GM19397 (cell line): ENCODE results near the gene KATNIP.
A peak's percentile ranks its signal among the peaks of the same experiment; 100 is the strongest.
"Not testable (repeated sequence)": the region's sequence is repeated elsewhere in the genome, so short reads cannot be mapped to it uniquely, and the experiment has no call there.

Source experiments
- ATAC-seq: cut with Tn5 transposase; IDR thresholded peaks from one replicate; pipeline ENCODE4 v1.9.1; 2021; ENCODE audit warnings: mild to moderate bottlenecking, moderate library complexity; ENCODE audit not compliant: unreplicated experiment

The KATNIP gene

DNA sequence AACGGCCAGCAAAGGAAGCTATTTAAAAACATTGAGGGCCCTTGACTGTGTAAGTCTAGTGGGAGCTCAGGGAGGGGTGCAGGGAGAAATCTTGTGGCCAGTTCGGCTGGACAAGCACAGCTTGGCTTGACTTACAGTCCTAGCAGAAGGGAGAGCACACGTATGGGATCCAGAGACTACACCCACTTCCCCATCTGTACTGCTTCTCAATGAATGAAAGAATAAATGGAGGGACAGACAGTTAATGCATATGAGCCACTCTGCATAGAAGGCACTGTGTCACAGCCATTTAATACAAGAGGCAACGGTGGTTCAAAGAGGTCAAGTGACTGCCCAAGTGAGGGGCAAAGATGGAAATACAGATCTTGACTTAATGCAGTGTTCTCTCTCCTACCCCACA lies 15.7 kb upstream of the KATNIP start:
- no peak for ATAC-seq

DNA sequence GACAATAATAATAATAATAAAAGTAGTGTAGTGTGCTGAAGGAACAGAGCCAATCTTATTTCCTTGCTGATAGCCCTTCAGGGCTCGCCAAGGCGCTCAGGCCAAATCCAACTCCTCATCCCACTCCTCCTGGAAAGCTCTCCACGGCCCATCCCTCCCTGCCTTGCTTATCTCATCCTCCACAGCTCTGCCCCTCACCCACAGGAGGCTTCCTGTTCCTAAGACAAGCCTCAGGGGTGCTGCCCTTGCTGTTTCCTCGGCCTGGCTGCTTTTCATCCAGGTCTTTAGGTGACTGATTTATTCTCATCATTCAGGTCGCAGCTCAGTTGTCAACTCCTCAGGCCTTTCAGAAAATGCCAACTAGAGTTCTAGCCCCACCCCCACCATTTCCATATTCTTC lies 11.4 kb upstream of the KATNIP start:
- no peak for ATAC-seq

DNA sequence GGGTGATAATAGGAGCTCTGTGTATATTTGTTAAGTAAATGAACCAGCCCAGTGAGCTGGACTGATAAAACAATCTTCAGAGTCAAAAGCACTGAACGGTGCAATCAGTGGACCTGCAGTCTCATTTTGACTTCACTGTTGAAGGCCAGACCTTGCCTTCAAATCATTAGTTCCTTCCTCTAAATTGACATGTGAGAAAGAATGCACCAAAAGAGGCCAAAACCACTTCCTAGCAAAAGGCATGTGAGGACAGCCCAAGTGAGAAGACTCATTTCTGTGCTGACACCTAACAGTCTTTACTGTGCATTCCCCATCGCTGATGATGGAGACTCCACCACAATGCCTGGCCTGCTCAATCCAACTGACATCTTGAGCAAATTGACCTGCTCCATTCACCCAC lies 10.8 kb upstream of the KATNIP start:
- ATAC-seq = no peak

DNA sequence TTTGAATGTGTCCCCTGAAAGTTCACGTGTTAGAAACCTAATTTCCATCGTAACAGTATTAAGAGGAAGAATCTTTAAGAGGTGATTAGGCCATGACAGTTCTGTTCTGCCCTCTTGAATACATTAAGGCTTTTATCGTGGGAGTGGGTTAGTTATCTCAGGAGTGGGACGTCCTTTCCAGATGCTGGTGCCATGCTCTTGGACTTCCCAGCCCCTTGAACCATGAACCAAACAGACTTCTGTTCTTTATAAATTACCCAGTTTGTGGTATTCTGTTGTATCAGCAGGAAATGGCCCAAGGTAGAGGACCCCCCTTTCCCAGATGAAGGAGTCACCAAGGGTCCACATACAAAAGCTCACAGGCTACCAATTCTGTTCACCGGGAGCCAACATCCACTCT lies 10.3 kb upstream of the KATNIP start:
- ATAC-seq = no peak

DNA sequence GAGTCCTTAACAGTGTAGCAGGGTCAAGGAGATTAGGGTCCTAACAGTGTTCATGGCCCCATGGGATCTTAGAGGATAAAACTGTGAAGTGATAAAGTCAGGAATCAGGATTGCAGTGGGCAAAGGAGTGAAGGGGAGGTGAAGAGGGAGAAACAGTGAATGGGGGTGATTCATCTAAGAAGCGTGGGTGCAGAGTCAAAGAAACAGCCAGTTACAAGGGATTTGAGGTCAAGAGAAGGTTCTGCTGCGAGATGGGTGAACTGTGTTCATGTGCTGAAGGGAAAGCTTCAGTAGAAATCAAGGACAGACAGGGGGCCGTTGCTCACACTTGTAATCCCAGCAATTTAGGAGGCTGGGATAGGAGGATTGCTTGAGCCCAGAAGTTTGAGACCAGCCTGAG lies 6.1 kb upstream of the KATNIP start:
- no peak for ATAC-seq

DNA sequence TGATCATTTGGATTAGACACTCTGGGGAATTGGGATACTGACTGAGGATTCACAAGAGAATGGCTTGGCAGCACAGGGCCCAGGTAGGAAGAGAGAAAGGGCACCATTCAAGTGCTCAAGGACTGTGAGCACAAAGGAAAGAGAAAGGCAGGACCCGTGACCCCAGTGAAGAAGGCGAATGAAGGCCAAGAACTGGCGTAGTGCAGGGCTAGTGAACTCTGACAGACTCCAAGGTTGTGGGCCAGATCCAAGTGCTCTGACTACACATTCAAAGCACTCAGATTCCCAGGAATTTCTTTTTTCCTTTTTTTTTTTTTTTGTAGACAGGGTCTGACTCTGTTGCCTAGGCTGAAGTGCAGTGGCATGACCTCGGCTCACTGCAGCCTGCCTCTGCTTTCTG lies 5.3 kb upstream of the KATNIP start:
- ATAC-seq = no peak

DNA sequence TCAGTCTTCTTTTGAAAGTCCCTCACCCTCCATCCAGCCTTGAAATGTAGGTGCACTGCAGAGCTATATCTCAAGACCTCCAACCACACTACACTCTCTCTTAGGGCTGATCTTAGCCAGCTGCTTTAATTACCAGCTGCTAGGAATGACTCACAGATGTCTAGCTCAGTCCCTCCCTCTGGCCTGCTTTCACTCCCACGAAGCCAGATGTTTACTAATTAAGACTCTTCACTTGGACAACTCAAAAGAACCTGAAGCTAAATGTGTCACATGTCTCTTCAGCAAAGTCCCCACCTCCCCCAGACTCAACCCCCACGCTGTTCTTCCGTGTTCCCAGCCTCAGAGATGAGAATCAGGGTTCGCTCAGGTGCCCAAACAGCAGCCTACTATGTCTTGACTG lies 2.8 kb upstream of the KATNIP start:
- ATAC-seq = no peak

DNA sequence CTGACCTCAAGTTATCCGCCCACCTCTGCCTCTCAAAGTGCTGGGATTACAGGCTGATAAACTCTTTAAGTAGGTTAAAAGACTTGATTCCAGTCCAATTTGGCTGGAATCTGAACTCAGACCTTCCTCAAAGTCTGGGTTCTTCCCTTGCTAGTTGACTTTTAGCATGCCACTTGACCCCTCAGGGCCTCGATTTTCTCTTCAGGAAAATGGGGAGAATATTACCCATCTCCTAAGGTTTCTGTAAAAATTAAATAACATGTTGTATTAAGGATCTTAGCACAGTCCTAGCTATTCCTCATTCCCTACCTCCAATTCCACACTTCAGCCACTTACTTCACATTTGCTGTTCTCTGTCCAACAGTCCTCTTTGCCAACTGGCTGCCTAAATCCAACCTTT lies 2.1 kb upstream of the KATNIP start:
- no peak for ATAC-seq

DNA sequence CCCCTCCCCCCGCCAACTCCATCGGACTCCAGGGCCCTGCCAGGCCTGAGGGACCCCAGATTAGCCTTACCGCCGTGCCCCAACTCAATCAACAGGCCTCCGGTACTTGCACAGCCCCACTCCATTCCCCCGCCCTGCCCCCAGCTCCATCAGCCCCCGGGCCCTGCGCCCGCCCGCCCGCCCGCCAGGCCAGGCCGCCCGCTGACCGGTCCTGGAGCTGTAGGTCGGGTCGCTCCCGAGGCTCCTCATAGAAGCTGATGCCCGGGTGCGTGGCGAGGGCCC lies 539 bp upstream of the KATNIP start:
- peak; percentile 31 for ATAC-seq

DNA sequence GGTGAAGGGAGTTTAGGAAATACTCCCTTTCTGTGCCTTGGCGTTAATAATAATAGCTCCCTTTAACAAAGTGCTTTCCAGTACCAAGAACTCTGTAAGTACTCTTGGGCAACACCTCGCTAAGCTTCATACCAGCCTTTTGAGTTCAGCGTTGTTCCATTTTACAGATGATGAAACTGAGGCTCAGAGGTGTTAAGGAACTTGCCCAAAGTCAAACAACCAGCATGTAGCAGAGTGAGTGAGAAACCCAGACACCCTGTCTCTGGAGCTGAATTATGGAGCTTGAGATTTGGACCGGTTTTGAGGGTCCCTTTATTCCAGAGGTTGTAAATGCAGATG lies 607 bp downstream of the KATNIP start:
- ATAC-seq = no peak

DNA sequence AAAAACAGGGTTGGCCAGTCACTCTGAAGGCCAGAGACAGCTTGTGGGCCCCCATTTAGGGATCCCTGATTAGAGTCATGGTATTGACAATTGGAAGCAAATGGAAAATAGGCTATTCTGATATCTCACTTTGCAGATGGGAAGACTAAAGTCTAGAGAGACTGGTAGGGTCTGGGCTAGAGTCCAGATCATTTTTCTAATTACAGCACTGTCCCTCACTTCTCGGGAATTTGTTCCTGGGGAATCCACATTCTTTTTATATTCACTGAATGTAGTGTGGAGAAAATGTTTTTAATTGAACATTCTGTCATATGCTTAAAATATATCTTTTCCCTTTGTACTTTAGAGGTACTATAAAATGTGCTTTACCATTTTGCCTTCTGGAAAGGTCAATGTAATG lies 1.1 kb downstream of the KATNIP start:
- no peak for ATAC-seq

DNA sequence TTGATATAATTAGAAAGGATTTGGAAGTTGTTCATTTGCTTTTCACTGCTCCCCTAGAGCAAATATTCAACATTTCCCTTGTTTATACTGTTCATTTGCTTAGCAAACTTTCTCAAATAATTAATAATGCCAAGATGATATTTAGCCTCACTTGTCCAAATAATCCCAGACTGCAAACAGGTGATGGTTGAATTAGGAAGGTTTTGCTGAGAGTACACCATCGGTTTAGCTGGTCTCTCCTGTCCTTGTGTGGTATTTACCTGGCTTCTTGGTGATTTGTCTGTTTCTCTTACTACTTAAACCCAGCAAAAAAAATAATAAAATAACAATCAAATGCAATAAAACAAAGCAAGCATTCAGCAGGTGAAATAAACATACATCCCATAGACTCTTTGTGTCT lies 6.5 kb downstream of the KATNIP start:
- ATAC-seq = no peak

DNA sequence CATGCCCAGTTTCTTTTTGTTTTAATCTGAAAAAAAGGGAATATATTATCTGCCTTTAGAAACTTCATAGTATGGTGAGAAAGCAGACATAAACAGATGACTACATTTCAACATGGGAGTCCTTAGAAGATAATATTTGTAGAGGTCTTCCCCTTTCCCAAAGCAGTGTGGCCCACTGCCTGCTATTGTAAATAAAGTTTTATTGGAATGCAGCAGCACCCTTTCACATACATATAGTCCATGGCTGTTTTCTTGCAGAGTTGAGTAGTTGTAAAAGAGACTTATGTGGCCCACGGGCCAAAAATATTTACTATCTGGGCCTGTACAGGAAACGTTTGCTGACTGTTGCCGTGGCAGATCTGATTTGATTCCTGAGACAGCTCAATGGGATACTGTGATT lies 8.5 kb downstream of the KATNIP start:
- no peak for ATAC-seq

DNA sequence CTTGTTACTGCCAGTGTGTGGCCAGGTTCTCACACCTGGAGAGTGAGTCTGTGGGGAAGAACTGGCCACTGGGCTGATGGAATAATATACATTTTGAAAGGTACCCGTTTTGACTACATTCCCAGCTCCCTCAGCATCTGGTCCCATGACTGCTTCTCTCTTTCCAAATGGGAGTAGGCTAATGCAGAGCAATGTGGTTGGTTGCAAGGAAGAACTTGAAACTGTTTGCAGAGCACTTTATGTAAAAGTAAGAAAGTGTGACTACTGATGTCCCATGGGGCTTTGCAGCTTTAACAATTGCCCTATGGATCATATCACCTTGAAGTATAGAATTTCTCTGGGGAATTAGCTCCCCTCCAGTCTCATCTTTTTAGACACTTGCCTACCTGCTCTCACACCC lies 9.0 kb downstream of the KATNIP start:
- no peak for ATAC-seq

DNA sequence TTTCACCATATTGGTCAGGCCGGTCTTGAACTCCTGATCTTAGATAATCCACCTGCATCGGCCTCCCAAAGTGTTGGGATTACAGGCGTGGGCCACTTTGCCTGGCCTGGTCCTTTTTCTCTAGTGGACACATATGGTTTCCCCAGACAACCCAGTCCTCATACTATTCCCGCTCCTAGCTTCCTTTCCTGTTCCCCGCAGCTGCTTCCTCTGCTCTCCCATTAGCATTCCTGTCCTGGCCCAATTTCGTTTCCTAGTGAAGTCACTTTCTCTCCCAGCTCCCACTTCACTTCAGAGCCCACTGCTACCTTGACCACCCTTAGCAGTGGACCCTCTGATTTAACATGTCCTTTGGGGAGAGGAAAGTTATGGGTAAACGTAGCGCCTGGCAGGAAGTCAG lies 11.3 kb downstream of the KATNIP start:
- ATAC-seq = no peak

DNA sequence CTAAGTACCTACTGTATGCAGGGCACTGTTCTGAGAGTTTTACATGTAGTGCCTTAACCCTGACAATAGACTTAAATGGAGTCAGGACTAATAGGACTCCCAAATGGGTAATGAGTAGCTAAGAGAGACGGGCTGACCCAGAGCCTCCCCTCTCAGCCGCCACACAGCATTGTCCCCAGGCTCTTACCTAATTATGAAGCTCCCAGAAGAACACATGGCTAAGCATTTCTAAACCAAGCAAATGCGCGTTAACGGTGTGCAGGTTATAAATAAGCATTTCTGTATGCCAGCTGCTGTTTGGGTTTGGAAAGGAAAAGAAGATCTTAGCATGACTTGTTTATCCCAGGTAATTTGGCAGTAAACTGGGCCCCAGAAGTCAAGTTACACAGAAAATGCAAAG lies 14.3 kb downstream of the KATNIP start:
- no peak for ATAC-seq

DNA sequence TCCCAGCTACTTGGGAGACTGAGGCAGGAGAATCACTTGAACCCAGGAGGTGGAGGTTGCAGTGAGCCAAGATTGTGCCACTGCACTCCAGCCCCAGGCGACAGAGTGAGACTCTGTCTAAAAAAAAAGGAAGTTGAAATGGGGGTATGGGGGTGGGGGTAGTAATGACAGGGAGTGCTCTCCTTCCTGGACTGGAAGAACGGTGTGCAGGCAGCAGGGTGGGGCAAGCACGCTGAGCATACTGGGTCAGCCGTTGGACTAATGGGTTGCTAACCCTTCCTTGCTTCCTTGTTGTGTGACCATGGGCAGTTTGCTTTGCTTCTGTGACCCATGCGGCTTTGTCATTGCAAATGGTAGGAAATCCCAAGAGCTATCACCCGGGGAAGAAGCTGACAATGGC lies 16.5 kb downstream of the KATNIP start:
- ATAC-seq = no peak

DNA sequence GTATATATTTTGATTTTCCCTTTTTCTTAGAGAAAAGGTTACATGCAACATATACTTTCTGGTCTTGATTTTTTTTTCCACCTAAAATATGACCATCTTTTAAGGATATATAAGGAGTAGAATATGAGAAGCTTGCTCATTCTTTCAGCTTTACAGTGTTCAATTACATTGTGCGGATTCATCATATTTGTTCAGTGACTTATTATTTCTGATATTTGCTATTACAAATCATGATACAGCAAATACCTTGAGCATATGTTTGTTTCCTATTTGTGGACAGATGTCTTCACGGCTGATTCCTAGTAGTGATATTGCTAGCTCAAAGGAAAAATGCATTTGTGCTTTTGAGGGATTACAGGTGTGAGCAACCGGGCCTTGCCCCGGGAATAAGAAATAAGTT lies 18.1 kb downstream of the KATNIP start:
- ATAC-seq = no peak

DNA sequence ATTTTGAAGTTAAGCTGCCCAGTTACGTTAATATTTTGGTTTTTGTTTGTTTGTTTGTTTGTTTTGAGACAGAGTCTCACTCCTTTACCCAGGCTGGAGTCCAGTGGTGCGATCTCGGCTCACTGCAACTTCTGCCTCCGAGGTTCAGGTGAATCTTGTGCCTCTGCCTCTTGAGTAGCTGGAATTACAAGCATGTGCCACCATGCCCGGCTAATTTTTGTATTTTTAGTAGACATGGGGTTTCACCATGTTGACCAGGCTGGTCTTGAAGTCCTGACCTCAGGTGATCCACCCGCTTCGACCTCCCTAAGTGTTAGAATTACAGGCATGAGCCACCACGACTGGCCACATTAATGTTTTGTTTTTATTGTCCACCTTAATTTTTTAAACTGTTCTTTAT lies 21.0 kb downstream of the KATNIP start:
- ATAC-seq = not testable (repeated sequence)

DNA sequence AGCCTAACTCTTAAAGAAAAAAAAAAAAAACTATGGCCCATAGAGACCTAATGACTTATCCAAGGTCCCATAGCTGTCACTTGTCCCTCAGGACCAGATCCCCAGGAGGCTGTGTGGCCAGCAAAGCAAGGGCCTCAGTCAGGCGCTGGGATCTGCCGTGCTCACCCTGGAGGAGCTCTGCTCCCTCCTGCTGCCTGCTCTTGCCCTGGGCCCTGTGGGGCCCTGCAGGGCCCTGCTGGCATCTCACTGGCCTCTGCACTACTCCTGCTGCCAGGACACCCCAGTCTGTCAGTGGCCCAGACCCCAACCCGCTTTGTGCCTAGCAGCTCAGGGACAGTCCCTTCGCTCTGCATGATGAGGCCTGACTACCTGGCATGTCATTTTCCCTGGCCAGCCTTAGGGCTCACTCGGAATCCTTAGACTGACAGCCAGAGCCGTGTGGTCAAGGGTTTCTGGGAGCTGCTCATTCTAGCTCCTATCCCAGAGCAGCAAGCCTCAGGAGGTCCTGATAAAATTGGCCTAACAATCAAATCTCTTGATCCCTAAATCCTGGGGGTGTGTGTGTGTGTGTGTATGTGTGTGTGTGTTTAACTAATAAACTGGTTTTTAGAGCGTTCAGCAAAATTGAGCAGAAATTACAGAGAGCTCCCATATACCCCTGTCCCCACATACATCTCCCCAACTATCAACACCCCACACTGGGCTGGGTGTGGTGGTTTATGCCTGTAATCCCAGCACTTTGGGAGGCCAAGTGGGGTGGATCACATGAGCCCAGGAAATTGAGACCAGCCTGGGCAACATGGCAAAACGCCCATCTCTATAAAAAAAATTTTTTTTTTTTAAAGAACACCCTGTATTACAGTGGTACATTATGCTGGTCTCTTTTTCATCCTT lies 21.7 kb downstream of the KATNIP start:
- ATAC-seq = no peak

DNA sequence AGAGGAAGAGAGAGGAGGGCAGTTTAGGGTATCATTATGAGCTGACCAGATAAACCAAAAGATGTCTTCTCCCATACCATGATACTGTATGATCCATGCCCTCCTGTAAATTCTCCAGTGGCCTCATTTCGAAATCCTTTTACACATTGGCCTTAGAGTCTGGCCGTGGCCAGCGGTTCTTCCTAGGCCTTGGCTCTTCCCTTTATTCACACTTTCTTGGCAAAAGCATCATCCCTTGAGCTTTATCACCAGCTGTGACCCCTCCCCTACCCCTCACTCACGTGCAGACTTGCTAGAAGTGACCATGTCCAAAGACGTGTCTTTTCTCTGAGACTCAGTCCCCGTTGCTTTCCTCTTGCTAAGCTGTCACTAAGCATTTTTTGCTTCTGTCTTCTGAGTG lies 22.8 kb downstream of the KATNIP start:
- ATAC-seq = no peak

DNA sequence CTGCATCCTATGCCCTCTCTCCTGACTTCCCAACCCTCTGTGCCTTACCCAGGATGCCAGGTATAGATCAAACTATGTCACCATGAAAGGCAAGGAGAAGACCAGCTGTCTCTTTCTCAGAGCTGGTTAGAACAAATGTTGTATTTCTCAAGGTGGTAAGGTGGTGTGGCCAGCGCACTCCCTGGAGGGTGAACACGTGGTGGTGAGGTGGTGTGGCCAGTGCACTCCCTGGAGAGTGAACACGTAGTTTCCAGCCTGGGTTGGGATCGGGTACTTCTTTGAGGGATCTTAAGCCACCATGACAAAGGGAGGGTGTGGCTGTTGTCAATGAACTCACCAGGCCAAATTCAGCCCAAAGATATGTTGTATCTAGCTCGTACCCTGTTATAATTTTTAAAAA lies 26.8 kb downstream of the KATNIP start:
- ATAC-seq = no peak
